NCI-H446 (cell line): ENCODE data around the gene FADS1.

Experiments used
- DNase-seq, 2 experiments: peaks; one replicate each; lab custom pipeline; 2025; lab: John Stamatoyannopoulos, UW

The FADS1 gene

GRCh38 chr11:61795459-61795858 is 21.3 kb downstream of the FADS1 start:
- no peak for DNase-seq

GRCh38 chr11:61794579-61794978 is 22.2 kb downstream of the FADS1 start:
- no peak for DNase-seq

GRCh38 chr11:61793829-61794204 is 23.0 kb downstream of the FADS1 start:
- DNase-seq: no peak

GRCh38 chr11:61793083-61793828 is 23.5 kb downstream of the FADS1 start:
- DNase-seq: no peak

- DNase-seq: peak; percentile 93 to 94
Observed at GRCh38 chr11:61792310-61793082, 24.3 kb downstream of the FADS1 start, which contains the start of the genes FEN1 and TMEM258. Gene FEN1, plus strand, starts transcription at chr11:61792911. Its CDS starts 2,451 bp downstream, at chr11:61795362. Gene TMEM258, minus strand, starts transcription at chr11:61792599. Its CDS starts 41 bp downstream, at chr11:61792558.

- peak; percentile 84 to 94 for DNase-seq
Observed at GRCh38 chr11:61791737-61792309, 25.0 kb downstream of the FADS1 start.

- DNase-seq: peak in 1 of 2 experiments; percentile 42
Observed at GRCh38 chr11:61787928-61788491, 28.8 kb downstream of the FADS1 start.

GRCh38 chr11:61785837-61786402 is 30.9 kb downstream of the FADS1 start:
- DNase-seq: no peak

- DNase-seq: no peak
Observed at GRCh38 chr11:61784506-61784805, 32.3 kb downstream of the FADS1 start.

- no peak for DNase-seq
Observed at GRCh38 chr11:61783717-61784505, 32.9 kb downstream of the FADS1 start.

- no peak for DNase-seq
Observed at GRCh38 chr11:61782841-61783240, 34.0 kb downstream of the FADS1 start.

GRCh38 chr11:61782299-61782698 is 34.5 kb downstream of the FADS1 start:
- DNase-seq: no peak

GRCh38 chr11:61781585-61781984 is 35.2 kb downstream of the FADS1 start:
- no peak for DNase-seq

GRCh38 chr11:61780581-61781162 is 36.1 kb downstream of the FADS1 start:
- no peak for DNase-seq

- DNase-seq: no peak
Observed at GRCh38 chr11:61779666-61780525, 36.9 kb downstream of the FADS1 start.

GRCh38 chr11:61778920-61779650 is 37.7 kb downstream of the FADS1 start:
- no peak for DNase-seq

- DNase-seq: no peak
Observed at GRCh38 chr11:61778357-61778886, 38.4 kb downstream of the FADS1 start.

- no peak for DNase-seq
Observed at GRCh38 chr11:61777234-61778090, 39.3 kb downstream of the FADS1 start.
